Parathyroid adenoma (tissue), 2 donors: Measurements from ENCODE around the gene FAM78A.

ENCODE experiments used
- H2AFZ ChIP-seq: fragments of 300-600 bp; sonication (generic); one replicate; pipeline ENCODE4 v1.7.0; 2017; ENCODE audit warnings: antibody characterized with exemption, mild to moderate bottlenecking
- H3K27ac ChIP-seq: fragments of 300-600 bp; sonication (generic); one replicate; pipeline ENCODE4 v1.7.0; 2017
- H3K27me3 ChIP-seq: fragments of 300-600 bp; sonication (generic); one replicate; pipeline ENCODE4 v1.7.0; 2017; ENCODE audit warnings: low read length; ENCODE audit not compliant: control insufficient read depth, insufficient read depth
- H3K36me3 ChIP-seq: fragments of 300-600 bp; sonication (generic); one replicate; pipeline ENCODE4 v1.7.0; 2017; ENCODE audit warnings: low read length; ENCODE audit not compliant: control insufficient read depth, insufficient read depth
- H3K4me1 ChIP-seq: fragments of 300-600 bp; sonication (generic); one replicate; pipeline ENCODE4 v1.7.0; 2017; ENCODE audit warnings: control low read depth
- H3K4me2 ChIP-seq: fragments of 300-600 bp; sonication (generic); one replicate; pipeline ENCODE4 v1.7.0; 2017; ENCODE audit warnings: low read length
- H3K4me3 ChIP-seq: fragments of 300-600 bp; sonication (generic); one replicate; pipeline ENCODE4 v1.7.0; 2017; ENCODE audit warnings: low read depth, low read length
- H3K79me2 ChIP-seq: fragments of 300-600 bp; sonication (generic); one replicate; pipeline ENCODE4 v1.7.0; 2017; ENCODE audit warnings: control low read depth
- H3K9ac ChIP-seq: fragments of 300-600 bp; sonication (generic); one replicate; pipeline ENCODE4 v1.7.0; 2017; ENCODE audit warnings: mild to moderate bottlenecking
- H3K9me3 ChIP-seq: fragments of 300-600 bp; sonication (generic); one replicate; pipeline ENCODE4 v1.7.0; 2017; ENCODE audit warnings: low read length; ENCODE audit not compliant: control insufficient read depth
- TF ChIP-seq, protein P1 (sequence below): fragments of 300-600 bp; sonication (generic); IDR thresholded peaks from one replicate; pipeline ENCODE4 v1.7.0; 2017; ENCODE audit warnings: antibody characterized with exemption, mild to moderate bottlenecking
- donor health status: primary hyperparathyroidism.

FAM78A gene

GRCh38 chr9:131289301-131290035 lies 13.2 kb upstream of the FAM78A start, which contains the start of gene PLPP7:
Gene PLPP7 (plus strand): TSS chr9:131289723. CDS start chr9:131289998, 275 bp downstream.
- no peaks in the 10 kb centered on the region for H3K4me1 ChIP-seq
- TF ChIP-seq, protein P1, sequence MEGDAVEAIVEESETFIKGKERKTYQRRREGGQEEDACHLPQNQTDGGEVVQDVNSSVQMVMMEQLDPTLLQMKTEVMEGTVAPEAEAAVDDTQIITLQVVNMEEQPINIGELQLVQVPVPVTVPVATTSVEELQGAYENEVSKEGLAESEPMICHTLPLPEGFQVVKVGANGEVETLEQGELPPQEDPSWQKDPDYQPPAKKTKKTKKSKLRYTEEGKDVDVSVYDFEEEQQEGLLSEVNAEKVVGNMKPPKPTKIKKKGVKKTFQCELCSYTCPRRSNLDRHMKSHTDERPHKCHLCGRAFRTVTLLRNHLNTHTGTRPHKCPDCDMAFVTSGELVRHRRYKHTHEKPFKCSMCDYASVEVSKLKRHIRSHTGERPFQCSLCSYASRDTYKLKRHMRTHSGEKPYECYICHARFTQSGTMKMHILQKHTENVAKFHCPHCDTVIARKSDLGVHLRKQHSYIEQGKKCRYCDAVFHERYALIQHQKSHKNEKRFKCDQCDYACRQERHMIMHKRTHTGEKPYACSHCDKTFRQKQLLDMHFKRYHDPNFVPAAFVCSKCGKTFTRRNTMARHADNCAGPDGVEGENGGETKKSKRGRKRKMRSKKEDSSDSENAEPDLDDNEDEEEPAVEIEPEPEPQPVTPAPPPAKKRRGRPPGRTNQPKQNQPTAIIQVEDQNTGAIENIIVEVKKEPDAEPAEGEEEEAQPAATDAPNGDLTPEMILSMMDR: no peak
- H3K36me3 ChIP-seq: no peaks in the 10 kb centered on the region
- H3K79me2 ChIP-seq: no peaks in the 10 kb centered on the region
- H3K27ac ChIP-seq: no peak within 1 kb of the TSS
- H3K9ac ChIP-seq: no peak within 1 kb of the TSS
- H3K9me3 ChIP-seq: no peaks in the 10 kb centered on the region
- H3K4me2 ChIP-seq: peak within 1 kb of the TSS; percentile 35
- H2AFZ ChIP-seq: no peak within 1 kb of the TSS
- H3K4me3 ChIP-seq: peak within 1 kb of the TSS; percentile 11
- H3K27me3 ChIP-seq: no peaks in the 10 kb centered on the region

GRCh38 chr9:131288217-131288616 lies 11.9 kb upstream of the FAM78A start:
- H3K36me3 ChIP-seq: no peaks in the 10 kb centered on the region
- no peak overlapping the region for H3K27ac ChIP-seq
- TF ChIP-seq, protein P1: no peak
- H3K4me1 ChIP-seq: no peaks in the 10 kb centered on the region
- H3K9ac ChIP-seq: no peak overlapping the region
- no peaks in the 10 kb centered on the region for H3K79me2 ChIP-seq
- no peak overlapping the region for H3K4me3 ChIP-seq
- no peak overlapping the region for H2AFZ ChIP-seq
- no peaks in the 10 kb centered on the region for H3K9me3 ChIP-seq
- H3K4me2 ChIP-seq: no peak overlapping the region
- no peaks in the 10 kb centered on the region for H3K27me3 ChIP-seq

- H3K4me3 ChIP-seq: no peak overlapping the region
- no peaks in the 10 kb centered on the region for H3K9me3 ChIP-seq
- no peaks in the 10 kb centered on the region for H3K79me2 ChIP-seq
- no peaks in the 10 kb centered on the region for H3K27me3 ChIP-seq
- no peaks in the 10 kb centered on the region for H3K36me3 ChIP-seq
- no peak overlapping the region for H2AFZ ChIP-seq
- H3K4me1 ChIP-seq: no peaks in the 10 kb centered on the region
- no peak overlapping the region for H3K9ac ChIP-seq
- no peak overlapping the region for H3K4me2 ChIP-seq
- TF ChIP-seq, protein P1: no peak
- H3K27ac ChIP-seq: no peak overlapping the region
Measured at GRCh38 chr9:131287359-131287758, 11.0 kb upstream of the FAM78A start.

GRCh38 chr9:131284856-131285255 lies 8.5 kb upstream of the FAM78A start:
- Histone ChIP-seq H3K36me3 (no peaks in the 10 kb centered on the region), H3K9me3 (no peaks in the 10 kb centered on the region), H2AFZ (no peak overlapping the region), H3K27me3 (no peaks in the 10 kb centered on the region), H3K9ac (no peak overlapping the region), H3K4me3 (no peak overlapping the region), H3K4me1 (no peaks in the 10 kb centered on the region), H3K27ac (no peak overlapping the region), H3K79me2 (no peaks in the 10 kb centered on the region), H3K4me2 (no peak overlapping the region)
- TF ChIP-seq, protein P1: no peak
